Tibial nerve (tissue), 4 donors: ENCODE results near the gene TRPM1. TPM values are rescaled to one million over a fixed set of nuclear protein-coding genes. Genes with fewer than 3 reads are reported as not detected.

Experiments
- DNase-seq, 2 donors: peaks; one replicate each; pipeline ENCODE4 v3.0.0-alpha.2; 2019; ENCODE audit warnings: low spot score in 2 of 2
- H3K27ac ChIP-seq, 4 donors: fragments of 200-600 bp; sonication (generic) in 3 of 4; one replicate each; pipeline ENCODE4 v1.5.1; 2017 to 2019; ENCODE audit warnings: mild to moderate bottlenecking in 1 of 4
- H3K27me3 ChIP-seq, 2 donors: fragments of 200-600 bp; sonication (generic) in 1 of 2; one replicate each; pipeline versions ENCODE4 v1.5.1 to v1.6.0; 2017 to 2019
- H3K36me3 ChIP-seq, 3 donors: fragments of 200-600 bp; sonication (generic); one replicate each; pipeline ENCODE4 v1.5.1; 2018 to 2019
- H3K4me1 ChIP-seq, 4 donors: fragments of 200-600 bp; sonication (generic) in 3 of 4; one replicate each; pipeline ENCODE4 v1.5.1; 2017 to 2019
- H3K4me3 ChIP-seq, 4 donors: fragments of 200-600 bp; sonication (generic) in 3 of 4; one replicate each; pipeline ENCODE4 v1.5.1; 2017 to 2019; ENCODE audit warnings: mild to moderate bottlenecking in 1 of 4, moderate library complexity in 1 of 4
- H3K9me3 ChIP-seq, 4 donors: fragments of 200-600 bp; sonication (generic) in 3 of 4; one replicate each; pipeline ENCODE4 v1.5.1; 2017 to 2019
- EP300 ChIP-seq, 2 donors: sonication (generic); formaldehyde crosslinking; IDR thresholded peaks; one replicate each; pipeline ENCODE4 v1.6.1; 2017; ENCODE audit warnings: antibody characterized with exemption in 2 of 2, mild to moderate bottlenecking in 1 of 2
- POLR2A ChIP-seq, 2 donors: fragments of 450-650 bp; IDR thresholded peaks; one replicate each; pipeline ENCODE4 v1.6.1; 2017; ENCODE audit warnings: antibody characterized with exemption in 2 of 2, mild to moderate bottlenecking in 2 of 2, moderate library complexity in 2 of 2
- WGBS, 2 donors: methylation state at CpG; one replicate each; pipeline ENCODE4 v1.1.5; 2018; 5-methylcytosine and 5-hydroxymethylcytosine counted together
- total RNA-seq, 4 donors: library from RNA; depleted of rRNA; stranded (reverse); fragments of >200 nt; gene quantifications; one replicate each; pipeline ENCODE4 v1.1.0, GENCODE V29; 2016
- TF ChIP-seq, protein P1 (sequence below), 5 experiments: fragments of 200-600 bp in 3 of 5; fragments of 450-650 bp in 2 of 5; sonication (generic) in 3 of 5; IDR thresholded peaks; one replicate each; pipeline ENCODE4 v1.5.1; 2016 to 2019; ENCODE audit warnings: antibody characterized with exemption in 5 of 5, mild to moderate bottlenecking in 3 of 5, moderate library complexity in 2 of 5

Gene TRPM1
- total RNA-seq, 4 donors from 2014 or later = not detected

DNA sequence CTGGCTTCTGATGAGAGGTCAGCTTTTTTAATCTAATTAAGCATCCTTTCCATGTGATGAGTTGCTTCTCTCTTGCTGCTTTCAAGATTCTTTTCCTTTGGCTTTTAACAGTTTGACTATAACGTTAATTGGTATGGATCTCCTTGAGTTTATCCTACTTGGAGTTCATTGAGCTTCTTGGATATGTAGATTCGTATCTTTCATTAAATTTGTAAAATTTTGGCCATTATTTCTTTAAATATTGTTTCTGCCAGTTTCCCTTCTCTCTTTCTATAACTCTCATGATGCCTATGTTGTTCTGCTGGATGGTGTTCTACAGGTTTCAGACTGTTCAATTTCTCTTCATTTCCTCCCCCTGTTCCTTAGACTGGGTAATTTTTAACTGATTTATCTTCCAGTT, 89.1 kb downstream of the TRPM1 start:
- Histone ChIP-seq H3K27ac (no peak overlapping the region), H3K4me1 (no peaks in the 10 kb centered on the region), H3K27me3 (no peaks in the 10 kb centered on the region), H3K9me3 (peaks cover 0 to 19% (median 8%) of the 10 kb centered on the region in 4 donors), H3K4me3 (no peak overlapping the region), H3K36me3 (no peaks in the 10 kb centered on the region)
- WGBS, 2 donors = 68 to 92% methylated on average over 2 of the region's 2 CpGs
- DNase-seq = no peak
- TF ChIP-seq EP300 (IDR thresholded peaks at IDR 0.05) (no peak), POLR2A (IDR thresholded peaks at IDR 0.05) (no peak)
- TF ChIP-seq, protein P1, sequence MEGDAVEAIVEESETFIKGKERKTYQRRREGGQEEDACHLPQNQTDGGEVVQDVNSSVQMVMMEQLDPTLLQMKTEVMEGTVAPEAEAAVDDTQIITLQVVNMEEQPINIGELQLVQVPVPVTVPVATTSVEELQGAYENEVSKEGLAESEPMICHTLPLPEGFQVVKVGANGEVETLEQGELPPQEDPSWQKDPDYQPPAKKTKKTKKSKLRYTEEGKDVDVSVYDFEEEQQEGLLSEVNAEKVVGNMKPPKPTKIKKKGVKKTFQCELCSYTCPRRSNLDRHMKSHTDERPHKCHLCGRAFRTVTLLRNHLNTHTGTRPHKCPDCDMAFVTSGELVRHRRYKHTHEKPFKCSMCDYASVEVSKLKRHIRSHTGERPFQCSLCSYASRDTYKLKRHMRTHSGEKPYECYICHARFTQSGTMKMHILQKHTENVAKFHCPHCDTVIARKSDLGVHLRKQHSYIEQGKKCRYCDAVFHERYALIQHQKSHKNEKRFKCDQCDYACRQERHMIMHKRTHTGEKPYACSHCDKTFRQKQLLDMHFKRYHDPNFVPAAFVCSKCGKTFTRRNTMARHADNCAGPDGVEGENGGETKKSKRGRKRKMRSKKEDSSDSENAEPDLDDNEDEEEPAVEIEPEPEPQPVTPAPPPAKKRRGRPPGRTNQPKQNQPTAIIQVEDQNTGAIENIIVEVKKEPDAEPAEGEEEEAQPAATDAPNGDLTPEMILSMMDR (IDR thresholded peaks at IDR 0.05) = no peak

DNA sequence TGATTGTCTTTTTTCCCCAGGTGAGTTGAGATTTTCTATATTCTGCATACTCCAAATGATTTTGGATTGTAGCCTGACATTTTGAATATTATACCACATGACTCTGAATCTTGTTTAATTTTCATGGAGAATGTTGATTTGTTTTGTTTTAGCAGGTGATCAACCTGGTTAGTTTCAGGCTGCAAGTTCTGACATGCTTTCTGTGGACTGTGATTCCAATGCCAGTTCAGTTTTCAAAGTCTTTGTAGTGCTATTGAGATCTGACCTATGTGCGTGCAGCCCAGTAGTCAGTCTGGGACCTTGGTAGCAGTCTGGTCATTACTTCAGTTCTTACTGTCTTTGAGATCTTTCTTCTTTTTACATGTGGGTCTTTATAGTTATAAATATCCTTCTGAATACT, 91.5 kb downstream of the TRPM1 start:
- Histone ChIP-seq H3K4me3 (no peak overlapping the region), H3K27ac (no peak overlapping the region), H3K9me3 (peaks cover 0 to 19% (median 8%) of the 10 kb centered on the region in 4 donors), H3K4me1 (no peaks in the 10 kb centered on the region), H3K27me3 (no peaks in the 10 kb centered on the region), H3K36me3 (no peaks in the 10 kb centered on the region)
- TF ChIP-seq, protein P1 (IDR thresholded peaks at IDR 0.05) = no peak
- TF ChIP-seq POLR2A (IDR thresholded peaks at IDR 0.05) (no peak), EP300 (IDR thresholded peaks at IDR 0.05) (no peak)
- WGBS, 2 donors = 90 to 93% methylated on average over 1 of the region's 1 CpG
- no peak for DNase-seq

DNA sequence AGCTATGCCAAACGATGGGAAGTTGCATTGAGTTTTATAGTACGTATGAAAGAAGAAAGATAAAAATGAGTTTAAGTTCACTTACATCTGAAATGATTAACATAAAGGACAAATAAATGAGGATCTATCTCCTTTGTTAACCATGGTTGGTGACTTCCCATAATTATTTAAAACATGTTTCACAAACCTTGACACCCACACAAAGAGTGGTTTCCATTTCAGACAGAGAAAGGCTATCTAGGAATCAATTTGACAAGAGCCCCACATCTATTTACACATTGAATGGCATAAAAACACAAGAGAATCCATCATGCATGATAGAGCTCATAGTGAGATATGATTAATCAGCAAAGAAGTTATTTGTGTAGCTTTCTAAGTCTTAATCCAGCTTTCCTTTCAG, 95.9 kb downstream of the TRPM1 start:
- TF ChIP-seq, protein P1 (IDR thresholded peaks at IDR 0.05) = no peak
- H3K36me3 ChIP-seq = no peaks in the 10 kb centered on the region
- no peak for DNase-seq
- 71 to 76% methylated on average over 2 of the region's 2 CpGs for WGBS, 2 donors
- H3K27ac ChIP-seq = no peak overlapping the region
- H3K4me1 ChIP-seq = no peaks in the 10 kb centered on the region
- H3K4me3 ChIP-seq = no peak overlapping the region
- H3K27me3 ChIP-seq = no peaks in the 10 kb centered on the region
- no peaks in the 10 kb centered on the region for H3K9me3 ChIP-seq

DNA sequence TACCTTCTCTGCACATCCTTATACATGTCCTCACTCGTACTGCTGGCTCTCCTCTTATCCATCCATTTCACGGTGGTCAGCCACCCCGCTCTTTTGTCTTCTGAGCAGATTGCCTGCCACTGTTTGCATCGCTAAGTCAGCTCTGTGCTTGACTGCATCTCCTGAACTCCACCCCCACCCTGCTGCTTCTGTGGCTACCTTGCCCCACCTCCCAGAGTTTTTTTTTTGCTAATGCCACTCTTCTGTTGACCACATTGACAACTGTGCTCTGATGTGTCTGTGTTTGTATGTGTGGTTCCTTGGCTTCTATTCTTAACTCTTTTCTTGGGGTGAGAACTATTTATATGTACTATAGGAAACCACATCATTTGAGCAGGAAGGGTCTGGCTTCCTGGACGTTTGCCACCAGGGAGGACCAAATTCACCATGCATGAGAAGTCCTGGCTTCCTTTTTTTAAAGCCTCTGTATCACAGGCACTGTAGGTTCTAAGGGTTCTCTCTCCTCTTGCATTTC, 97.2 kb downstream of the TRPM1 start:
- H3K4me3 ChIP-seq = no peak overlapping the region
- H3K27ac ChIP-seq = no peak overlapping the region
- H3K27me3 ChIP-seq = no peaks in the 10 kb centered on the region
- WGBS, 2 donors = 37 to 42% methylated on average over 5 of the region's 5 CpGs
- H3K36me3 ChIP-seq = no peaks in the 10 kb centered on the region
- DNase-seq = no peak
- TF ChIP-seq, protein P1 (IDR thresholded peaks at IDR 0.05) = no peak
- no peak for TF ChIP-seq POLR2A (IDR thresholded peaks at IDR 0.05)
- H3K4me1 ChIP-seq = no peaks in the 10 kb centered on the region
- H3K9me3 ChIP-seq = no peaks in the 10 kb centered on the region

DNA sequence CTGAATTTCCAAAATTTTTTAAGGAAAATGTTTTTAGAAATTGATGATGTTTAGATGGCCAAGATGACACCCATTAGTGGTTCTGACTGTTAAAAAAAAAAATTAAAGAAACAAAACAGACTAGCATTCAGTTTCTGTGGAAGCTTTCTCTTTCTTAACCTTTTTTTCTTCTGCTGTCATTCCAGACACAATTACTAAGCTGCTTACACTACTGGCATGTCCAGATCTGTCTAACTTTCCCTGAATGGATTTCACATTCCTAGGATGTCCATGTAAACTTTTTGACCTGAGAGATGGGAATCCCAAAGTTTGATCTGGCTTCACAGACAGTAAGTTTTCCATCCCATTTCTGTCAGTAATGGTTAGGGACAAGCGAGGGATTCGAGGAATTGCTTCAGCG, 99.8 kb downstream of the TRPM1 start:
- TF ChIP-seq, protein P1 (IDR thresholded peaks at IDR 0.05) = no peak
- TF ChIP-seq POLR2A (IDR thresholded peaks at IDR 0.05) (no peak), EP300 (IDR thresholded peaks at IDR 0.05) (no peak)
- Histone ChIP-seq H3K4me3 (no peak overlapping the region), H3K27ac (no peak overlapping the region), H3K9me3 (peaks cover 0 to 5% (median 0%) of the 10 kb centered on the region in 4 donors), H3K27me3 (no peaks in the 10 kb centered on the region), H3K36me3 (no peaks in the 10 kb centered on the region), H3K4me1 (no peaks in the 10 kb centered on the region)
- 72 to 90% methylated on average over 3 of the region's 3 CpGs for WGBS, 2 donors
- DNase-seq = no peak
